Right ventricle myocardium superior (tissue), 1 donor: Measurements from ENCODE around the gene U2SURP. TPM values are rescaled to one million over a fixed set of nuclear protein-coding genes. Genes with fewer than 3 reads are reported as not detected.

Source experiments
- total RNA-seq: library from RNA; stranded (reverse); fragmentation: NEBNext Ultra II Directional; extraction: Animal tissue kit (Norgen Biotek cat#: 25700); gene quantifications from one replicate; pipeline ENCODE4 v1.2.1, GENCODE V29; 2021
- donor health status: DM: no; HTN: yes; CAD: no; lungs with severe emphysema.

The U2SURP gene
- total RNA-seq, 1 donor from 2014 or later: 39.8 TPM

Other genes starting within 250 kb of the U2SURP start
- gene PCOLCE2, start 112.5 kb upstream of the U2SURP start, total RNA-seq: 52.7 TPM
- gene PAQR9, start 37.9 kb upstream of the U2SURP start, total RNA-seq: 10.6 TPM
- gene CHST2, start 118.2 kb downstream of the U2SURP start, total RNA-seq: 1.7 TPM